GM23338 (cell line): Measurements from ENCODE around the gene CPB2. TPM values are rescaled to one million over a fixed set of nuclear protein-coding genes. Genes with fewer than 3 reads are reported as not detected.

ENCODE experiments used
- ATAC-seq: fragments of 200-7000 bp; cut with Tn5 transposase; 3 replicates; pipeline ENCODE4 v1.9.1; 2020
- DNase-seq: peaks from one replicate; pipeline ENCODE4 v3.0.0-alpha.2; 2015; ENCODE audit warnings: low spot score
- H2AFZ ChIP-seq: fragments of 200-600 bp; sonication (generic); 2 replicates; pipeline ENCODE4 v1.8.0; 2016; ENCODE audit warnings: antibody characterized with exemption, mild to moderate bottlenecking, moderate library complexity
- H3F3A ChIP-seq: fragments of 200-600 bp; sonication (generic); replicated peaks from 2 replicates; pipeline ENCODE4 v1.8.0; 2017; ENCODE audit warnings: antibody characterized with exemption, mixed run types, low read depth
- H3K27ac ChIP-seq: fragments of 200-600 bp; sonication (generic); 2 replicates; pipeline ENCODE4 v1.6.1; 2016; ENCODE audit warnings: low read depth
- H3K27me3 ChIP-seq: fragments of 200-600 bp; sonication (generic); 2 replicates; pipeline ENCODE4 v1.8.0; 2016; ENCODE audit warnings: mild to moderate bottlenecking, mixed run types, moderate library complexity; ENCODE audit not compliant: insufficient read depth
- H3K36me3 ChIP-seq: fragments of 200-600 bp; sonication (generic); 2 replicates; pipeline ENCODE4 v1.8.0; 2016; ENCODE audit warnings: mild to moderate bottlenecking; ENCODE audit not compliant: insufficient read depth
- H3K4me1 ChIP-seq: fragments of 200-600 bp; sonication (generic); 2 replicates; pipeline ENCODE4 v1.8.0; 2016; ENCODE audit warnings: mild to moderate bottlenecking, moderate library complexity; ENCODE audit not compliant: insufficient read depth
- H3K4me2 ChIP-seq: fragments of 200-600 bp; sonication (generic); 2 replicates; pipeline ENCODE4 v1.7.1; 2017; ENCODE audit warnings: mixed run types
- H3K4me3 ChIP-seq: fragments of 200-600 bp; sonication (generic); 2 replicates; pipeline ENCODE4 v1.6.1; 2016; ENCODE audit warnings: mixed run types
- H3K79me2 ChIP-seq: fragments of 200-600 bp; sonication (generic); replicated peaks from 2 replicates; pipeline ENCODE4 v1.8.0; 2017; ENCODE audit warnings: mild to moderate bottlenecking; ENCODE audit not compliant: insufficient read depth
- H3K9me2 ChIP-seq: fragments of 200-600 bp; sonication (generic); 2 replicates; pipeline ENCODE4 v1.8.0; 2017; ENCODE audit not compliant: insufficient read depth
- H4K20me1 ChIP-seq: fragments of 200-600 bp; sonication (generic); replicated peaks from 2 replicates; pipeline ENCODE4 v1.8.0; 2017; ENCODE audit warnings: mild to moderate bottlenecking; ENCODE audit not compliant: insufficient read depth
- H3K27ac Mint-ChIP-seq: 2 replicates; pipeline ENCODE4 v1.8.0; 2020; ENCODE audit warnings: inconsistent platforms, mild to moderate bottlenecking, moderate library complexity, mixed read lengths
- H3K27me3 Mint-ChIP-seq: 3 replicates; pipeline ENCODE4 v1.8.0; 2022; ENCODE audit warnings: low read depth, mild to moderate bottlenecking, moderate library complexity, mixed read lengths, inconsistent platforms; ENCODE audit not compliant: insufficient read depth, poor library complexity
- H3K36me3 Mint-ChIP-seq: 3 replicates; pipeline ENCODE4 v1.8.0; 2021; ENCODE audit warnings: low read depth, mild to moderate bottlenecking, inconsistent platforms, moderate library complexity, mixed read lengths
- H3K4me1 Mint-ChIP-seq: 3 replicates; pipeline ENCODE4 v1.8.0; 2020; ENCODE audit warnings: mild to moderate bottlenecking, inconsistent platforms, mixed read lengths
- H3K4me3 Mint-ChIP-seq: 3 replicates; pipeline ENCODE4 v1.8.0; 2021; ENCODE audit warnings: moderate library complexity, mild to moderate bottlenecking, inconsistent platforms, mixed read lengths
- H3K9me3 Mint-ChIP-seq: 3 replicates; pipeline ENCODE4 v1.8.0; 2020; ENCODE audit warnings: moderate library complexity, mild to moderate bottlenecking, inconsistent platforms, mixed read lengths
- EZH2 ChIP-seq: fragments of 200-600 bp; sonication (generic); IDR thresholded peaks from one replicate; pipeline ENCODE4 v1.8.0; 2017; ENCODE audit warnings: antibody characterized with exemption, mild to moderate bottlenecking, low read depth; ENCODE audit not compliant: unreplicated experiment
- EZH2phosphoT487 ChIP-seq: fragments of 200-600 bp; sonication (generic); IDR thresholded peaks from one replicate; pipeline ENCODE4 v1.8.1; 2018; ENCODE audit warnings: antibody characterized with exemption; ENCODE audit not compliant: unreplicated experiment
- polyA plus RNA-seq: library from polyadenylated mRNA; unstranded; fragments of >200 nt; fragmentation: Nextera tagmentation; extraction: Ambion mirVana; gene quantifications from 2 replicates; pipeline ENCODE4 v1.2.1, GENCODE V29; 2016
- total RNA-seq: library from RNA; depleted of rRNA; stranded (reverse); fragments of >200 nt; shearing (Covaris generic); gene quantifications from 2 replicates; pipeline ENCODE4 v1.2.3, GENCODE V29; 2014; rRNA removed

CPB2 gene
- total and polyA plus RNA-seq, 2 experiments from 2014 or later = 0.47 TPM; not detected in 1

DNA sequence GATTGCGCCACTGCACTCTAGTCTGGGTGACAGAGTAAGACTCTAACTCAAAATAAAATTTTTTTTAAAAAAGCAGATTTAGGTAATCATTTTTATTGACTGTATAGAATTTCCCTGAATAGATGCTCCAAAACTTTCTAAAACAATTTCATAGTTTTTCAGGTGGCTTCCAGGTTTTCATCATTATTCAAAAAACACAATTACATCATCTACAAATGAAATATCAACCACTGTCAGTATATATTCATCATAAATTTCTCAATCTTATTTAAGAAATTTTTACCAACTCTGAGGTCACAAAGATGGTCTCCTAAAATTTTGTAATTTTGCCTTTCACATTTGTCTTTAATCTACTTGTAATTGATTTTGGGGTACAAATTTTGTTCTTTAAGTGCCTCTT, 100.3 kb downstream of the CPB2 start:
- H3K9me2 ChIP-seq = no peaks in the 10 kb centered on the region
- no peaks in the 10 kb centered on the region for H4K20me1 ChIP-seq
- no peak overlapping the region for H3K4me3 ChIP-seq
- H3K27ac Mint-ChIP-seq = no peak overlapping the region
- H3K27ac ChIP-seq = no peak overlapping the region
- no peaks in the 10 kb centered on the region for H3K4me1 Mint-ChIP-seq
- H3K27me3 ChIP-seq = no peaks in the 10 kb centered on the region
- H3K4me1 ChIP-seq = no peaks in the 10 kb centered on the region
- peaks cover 45% of the 10 kb centered on the region for H3K36me3 Mint-ChIP-seq
- H3K79me2 ChIP-seq = no peaks in the 10 kb centered on the region
- H3K27me3 Mint-ChIP-seq = no peaks in the 10 kb centered on the region
- H3K9me3 Mint-ChIP-seq = no peaks in the 10 kb centered on the region
- DNase-seq = no peak
- no peaks in the 10 kb centered on the region for H3F3A ChIP-seq
- ATAC-seq = no peak
- H3K36me3 ChIP-seq = peaks cover 24% of the 10 kb centered on the region; the same call in 1 of the 2 replicates
- TF ChIP-seq EZH2phosphoT487 (no peak), EZH2 (no peak)
- no peak overlapping the region for H2AFZ ChIP-seq
- H3K4me3 Mint-ChIP-seq = no peak overlapping the region
- H3K4me2 ChIP-seq = no peak overlapping the region

Other genes with a start within 250 kb of the CPB2 start
- gene ZC3H13, start 52.3 kb downstream of the CPB2 start, total RNA-seq = 25.6 and 39.6 TPM in 2 replicates
- 110 and 125 TPM in 2 replicates for gene ZC3H13, start 52.3 kb downstream of the CPB2 start, polyA plus RNA-seq
- 3.4 and 6.6 TPM in 2 replicates for gene LCP1, start 77.1 kb upstream of the CPB2 start, total RNA-seq
- 1.9 and 2.7 TPM in 2 replicates for gene LCP1, start 77.1 kb upstream of the CPB2 start, polyA plus RNA-seq
- not detected in 2 replicates for gene LRRC63, start 106.9 kb upstream of the CPB2 start, total RNA-seq
- not detected in 2 replicates for gene LRRC63, start 106.9 kb upstream of the CPB2 start, polyA plus RNA-seq